ENCODE results near the gene C1QTNF5.
A peak's percentile ranks its signal among the peaks of the same experiment; 100 is the strongest.

Gene C1QTNF5

DNA sequence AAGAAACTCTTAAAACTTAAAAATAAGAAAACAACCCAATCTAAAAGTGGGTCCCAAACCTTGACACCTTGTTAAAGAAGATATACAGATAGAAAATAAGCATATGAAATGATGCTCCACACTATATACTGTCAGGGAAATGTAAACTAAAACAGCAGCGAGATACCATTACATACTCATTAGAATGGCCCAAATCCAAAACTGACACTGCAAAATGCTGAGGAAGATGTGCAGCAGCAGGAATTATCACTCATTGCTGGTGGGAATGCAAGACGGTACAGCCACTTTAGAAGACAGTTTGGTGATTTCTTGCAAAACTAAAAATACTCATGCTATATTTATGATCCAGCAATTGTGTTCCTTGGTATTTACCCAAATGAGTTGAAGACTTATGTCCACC lies 11.4 kb downstream of the C1QTNF5 start:
- TF ChIP-seq POLR2AphosphoS5 (IDR thresholded peaks at IDR 0.05; ENCODE audit: low read depth, low read length) (no peak), TAF1 (IDR thresholded peaks at IDR 0.05; ENCODE audit: borderline replicate concordance, low read depth, low read length) (no peak), POLR2A (IDR thresholded peaks at IDR 0.05; ENCODE audit: low read depth, low read length) (no peak)
- FAIRE-seq (no peak), DNase-seq (ENCODE audit: insufficient read length) (no peak)

DNA sequence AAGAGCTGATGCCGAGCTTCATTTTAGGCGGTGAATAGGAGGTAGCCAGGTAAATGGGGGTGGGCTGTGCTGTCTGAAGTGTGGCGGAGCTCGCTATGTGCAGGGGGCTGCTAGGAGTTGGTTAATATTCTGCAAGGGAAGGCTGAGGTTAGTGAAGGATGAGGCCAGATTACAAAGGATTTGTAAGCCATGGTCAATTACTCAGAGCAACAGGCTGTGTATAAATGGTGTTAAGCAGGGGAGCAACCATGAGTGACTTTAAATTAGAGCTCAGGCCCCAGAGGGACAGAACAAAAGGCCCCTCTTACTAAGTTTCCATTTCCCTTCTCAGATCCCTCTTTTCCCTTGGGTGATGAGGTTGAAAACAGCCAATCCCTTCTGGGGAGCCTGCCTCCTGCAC lies 16.5 kb downstream of the C1QTNF5 start:
- TF ChIP-seq POLR2AphosphoS5 (IDR thresholded peaks at IDR 0.05; ENCODE audit: low read depth, low read length) (no peak), POLR2A (IDR thresholded peaks at IDR 0.05; ENCODE audit: low read depth, low read length) (no peak), TAF1 (IDR thresholded peaks at IDR 0.05; ENCODE audit: borderline replicate concordance, low read depth, low read length) (no peak)
- DNase-seq (ENCODE audit: insufficient read length) (no peak), FAIRE-seq (peak; percentile 42)

DNA sequence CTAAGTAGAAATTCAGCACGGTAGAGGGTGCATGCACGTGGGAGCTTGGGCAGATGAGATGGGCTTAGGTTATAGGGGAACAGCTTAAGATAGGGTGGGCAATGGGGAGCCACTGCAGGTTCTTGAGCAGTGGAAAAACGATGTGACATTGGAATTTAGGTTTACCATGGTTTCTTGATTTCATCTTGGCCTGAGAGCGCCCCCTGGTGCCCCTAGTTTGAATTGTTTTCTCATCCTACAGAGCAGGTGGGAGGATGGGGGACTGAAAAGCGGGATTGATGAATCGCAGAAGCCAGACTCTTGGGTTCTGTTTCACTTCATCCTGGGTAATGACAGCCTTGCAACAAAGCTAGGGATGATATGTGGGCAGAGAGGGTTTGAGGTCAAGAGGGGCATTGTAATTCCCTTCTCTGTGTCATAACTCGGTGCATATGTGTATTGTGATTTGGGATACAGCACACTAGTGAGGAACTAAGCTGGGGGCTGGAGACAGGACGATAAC lies 17.1 kb downstream of the C1QTNF5 start:
- peak; percentile 31 for DNase-seq (ENCODE audit: insufficient read length)
- FAIRE-seq: peak; percentile 94
- TF ChIP-seq TAF1 (IDR thresholded peaks at IDR 0.05; ENCODE audit: borderline replicate concordance, low read depth, low read length) (no peak), POLR2A (IDR thresholded peaks at IDR 0.05; ENCODE audit: low read depth, low read length) (no peak), POLR2AphosphoS5 (IDR thresholded peaks at IDR 0.05; ENCODE audit: low read depth, low read length) (no peak)

DNA sequence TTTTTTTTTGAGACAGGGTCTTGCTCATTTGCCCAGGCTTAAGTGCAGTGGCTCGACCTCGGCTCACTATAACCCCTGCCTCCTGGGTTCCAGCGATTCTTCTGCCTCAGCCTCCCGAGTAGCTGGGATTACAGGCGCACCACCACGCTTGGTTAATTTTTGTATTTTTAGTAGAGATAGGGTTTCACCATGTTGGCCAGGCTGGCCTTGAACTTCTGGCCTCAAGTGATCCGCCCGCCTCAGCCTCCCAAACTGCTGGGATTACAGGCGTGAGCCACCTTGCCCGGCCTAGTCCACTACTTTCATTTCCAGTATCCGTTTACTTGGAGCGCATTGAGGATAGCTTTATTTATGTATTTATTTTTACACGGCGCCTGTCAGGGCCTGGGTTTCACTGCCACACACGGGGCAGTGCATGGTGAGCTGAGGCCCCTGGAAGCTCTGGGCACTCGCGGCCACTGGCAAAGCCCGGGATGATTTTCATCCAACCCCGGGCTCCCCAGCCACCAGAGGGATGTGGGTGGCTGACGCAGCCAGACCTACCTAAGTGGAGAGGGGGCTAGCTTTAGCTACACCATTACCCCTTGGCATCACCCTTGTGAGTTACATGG lies 17.7 kb downstream of the C1QTNF5 start:
- no peak for TF ChIP-seq POLR2A (IDR thresholded peaks at IDR 0.05; ENCODE audit: low read depth, low read length)
- TF ChIP-seq POLR2AphosphoS5 (IDR thresholded peaks at IDR 0.05; ENCODE audit: low read depth, low read length): no peak
- no peak for TF ChIP-seq TAF1 (IDR thresholded peaks at IDR 0.05; ENCODE audit: borderline replicate concordance, low read depth, low read length)
- FAIRE-seq (no peak), DNase-seq (ENCODE audit: insufficient read length) (no peak)

DNA sequence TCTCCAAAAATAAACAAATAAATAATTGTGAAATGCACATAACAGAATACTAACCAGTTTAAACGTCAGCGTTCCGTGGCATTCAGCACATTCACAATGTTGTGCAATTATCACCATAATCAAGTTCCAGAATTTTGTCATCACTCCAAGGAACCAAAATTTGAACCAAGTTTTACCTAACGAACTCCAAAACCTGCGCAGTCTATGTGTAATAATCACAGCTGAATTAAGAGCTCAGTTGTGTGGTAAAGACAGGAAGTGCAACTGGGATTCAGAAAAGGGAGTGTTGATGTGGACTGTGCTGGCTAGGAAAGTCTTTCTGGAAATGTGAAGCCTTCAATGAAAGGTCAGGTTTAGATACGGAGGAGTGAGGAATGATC lies 18.3 kb downstream of the C1QTNF5 start:
- TF ChIP-seq POLR2A (IDR thresholded peaks at IDR 0.05; ENCODE audit: low read depth, low read length): no peak
- no peak for TF ChIP-seq TAF1 (IDR thresholded peaks at IDR 0.05; ENCODE audit: borderline replicate concordance, low read depth, low read length)
- DNase-seq (ENCODE audit: insufficient read length) (no peak), FAIRE-seq (peak; percentile 70)

DNA sequence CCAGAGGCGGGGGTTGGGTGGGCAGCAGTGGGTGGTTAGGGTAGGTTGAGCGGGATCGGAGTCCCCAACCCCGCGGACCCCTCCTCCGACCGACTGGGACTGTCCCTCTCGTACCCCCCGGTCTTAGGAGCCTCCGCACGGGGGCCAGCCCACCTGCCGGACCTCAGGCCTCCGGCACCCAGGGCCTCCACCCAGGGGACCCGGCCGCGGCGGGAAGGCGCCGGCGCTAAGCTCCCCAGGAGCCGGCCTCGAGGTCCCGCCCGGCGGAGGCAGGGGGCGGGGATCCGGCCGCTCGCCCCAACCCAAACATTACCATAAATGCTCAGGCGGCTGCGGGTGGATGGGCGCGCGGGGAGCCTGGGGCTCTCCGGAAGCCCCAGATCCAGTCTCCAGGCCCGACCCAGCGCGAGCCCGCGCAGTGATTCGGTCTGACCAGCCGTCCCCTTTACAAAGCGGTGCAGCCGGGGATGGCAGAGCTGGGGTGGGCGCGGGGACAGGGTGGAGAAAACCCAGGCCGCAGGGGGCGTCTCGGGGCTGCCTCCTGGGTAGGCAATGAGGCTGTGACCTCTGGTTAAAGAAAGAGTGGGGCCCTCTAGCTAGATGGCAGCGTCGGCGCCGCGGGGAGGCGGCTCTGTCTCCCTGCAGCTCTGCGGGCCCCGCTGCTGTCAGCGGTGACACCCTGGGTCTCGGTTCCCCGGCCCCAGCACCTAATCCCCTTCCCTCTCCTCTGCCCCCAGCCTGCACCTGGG lies 19.7 kb downstream of the C1QTNF5 start:
- DNase-seq (ENCODE audit: insufficient read length): peak; percentile 80

DNA sequence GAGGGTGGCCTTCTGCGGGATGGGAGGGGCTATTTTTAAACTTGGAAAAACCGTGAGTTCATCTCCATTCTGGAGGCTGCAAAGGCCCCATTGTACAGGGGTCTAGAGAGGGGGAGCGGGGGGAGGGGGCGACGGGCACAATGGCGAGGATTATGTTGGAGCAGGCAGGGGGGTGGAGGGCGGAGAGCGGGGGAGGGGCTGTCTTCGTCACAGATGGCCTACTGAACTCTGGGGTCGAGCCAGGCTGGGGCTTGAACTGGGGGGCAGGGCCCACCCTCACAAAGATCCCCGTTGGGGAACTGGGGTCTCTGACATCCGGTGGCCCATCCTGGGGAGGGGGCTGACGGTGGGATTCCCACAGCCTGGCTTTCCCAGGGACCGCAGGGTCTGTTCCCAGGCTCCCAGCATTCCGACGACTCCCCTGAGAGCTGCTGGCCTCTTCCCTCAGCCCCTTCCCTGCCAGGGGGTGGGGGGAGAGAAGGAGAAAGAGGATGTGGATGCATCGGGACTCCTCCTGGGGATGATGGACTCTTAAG lies 20.4 kb downstream of the C1QTNF5 start:
- TF ChIP-seq TAF1 (IDR thresholded peaks at IDR 0.05; ENCODE audit: borderline replicate concordance, low read depth, low read length): no peak
- TF ChIP-seq POLR2A (IDR thresholded peaks at IDR 0.05; ENCODE audit: low read depth, low read length): no peak
- no peak for TF ChIP-seq POLR2AphosphoS5 (IDR thresholded peaks at IDR 0.05; ENCODE audit: low read depth, low read length)
- DNase-seq (ENCODE audit: insufficient read length) (no peak), FAIRE-seq (no peak)

More for the DNA sequence above, 19.7 kb downstream of the C1QTNF5 start:
- TF ChIP-seq POLR2A (IDR thresholded peaks at IDR 0.05; ENCODE audit: low read depth, low read length): peak; percentile 75
- TF ChIP-seq TAF1 (IDR thresholded peaks at IDR 0.05; ENCODE audit: borderline replicate concordance, low read depth, low read length): peak; percentile 61; the same call in 1 of the 2 replicates
- peak; percentile 57 for TF ChIP-seq POLR2AphosphoS5 (IDR thresholded peaks at IDR 0.05; ENCODE audit: low read depth, low read length)
- peak; percentile 85 for FAIRE-seq

DNA sequence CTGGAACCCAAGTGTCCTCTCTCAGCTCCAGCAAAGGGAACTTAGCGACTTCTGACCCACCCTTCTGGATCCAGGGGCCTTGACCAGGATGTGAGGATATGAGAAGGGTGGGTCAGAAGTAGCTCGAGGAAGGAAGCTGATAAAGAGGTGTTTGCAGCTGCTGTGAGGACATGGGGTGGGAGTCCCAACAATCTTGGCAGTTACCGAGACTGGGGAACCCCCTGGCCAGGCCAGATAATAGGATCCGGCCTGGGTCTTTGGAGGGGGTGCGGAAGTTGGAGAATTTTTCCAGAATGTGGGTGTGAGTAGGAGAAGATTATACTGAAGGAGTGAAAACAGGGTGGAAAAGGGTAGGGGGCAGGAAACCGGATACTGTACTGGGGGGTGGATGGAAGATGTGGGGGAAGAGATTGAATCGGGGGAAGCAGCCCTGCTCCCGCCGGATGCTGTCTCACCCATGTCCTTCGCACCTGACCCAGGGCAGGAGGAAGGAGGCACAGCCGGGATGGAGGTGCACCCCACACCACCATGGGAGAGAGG lies 20.9 kb downstream of the C1QTNF5 start:
- FAIRE-seq: peak; percentile 48
- DNase-seq (ENCODE audit: insufficient read length): no peak
- TF ChIP-seq POLR2AphosphoS5 (IDR thresholded peaks at IDR 0.05; ENCODE audit: low read depth, low read length): no peak
- TF ChIP-seq TAF1 (IDR thresholded peaks at IDR 0.05; ENCODE audit: borderline replicate concordance, low read depth, low read length): no peak
- TF ChIP-seq POLR2A (IDR thresholded peaks at IDR 0.05; ENCODE audit: low read depth, low read length): no peak

DNA sequence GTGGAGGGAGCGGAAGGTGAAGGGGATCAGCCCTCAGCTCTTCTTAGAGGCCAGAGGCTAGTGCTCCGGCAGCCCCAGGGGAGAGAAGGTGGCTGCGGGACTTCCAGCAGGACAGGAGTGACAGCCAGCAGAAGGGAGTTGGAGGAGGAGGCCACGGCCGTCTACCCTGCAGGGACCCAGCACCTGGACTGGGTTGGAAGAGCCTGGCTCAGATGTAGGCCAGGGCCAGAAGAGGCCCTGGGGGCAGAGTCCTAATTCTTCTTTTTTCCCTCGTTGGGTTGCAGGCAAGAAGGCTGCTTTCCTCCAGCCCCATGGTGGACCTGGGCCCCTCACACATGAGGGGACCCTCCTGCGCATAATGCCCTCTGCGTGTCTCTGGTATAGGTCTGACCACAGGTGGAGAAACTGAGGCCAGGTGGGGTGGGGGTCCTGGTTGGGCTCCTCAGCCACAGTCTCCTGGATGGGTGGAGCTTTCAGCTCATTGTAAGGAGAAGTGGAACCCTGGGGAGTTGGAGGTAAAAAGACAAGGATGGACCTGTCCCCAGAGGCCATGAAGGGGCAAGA lies 21.5 kb downstream of the C1QTNF5 start:
- no peak for DNase-seq (ENCODE audit: insufficient read length)
- FAIRE-seq: no peak
- TF ChIP-seq POLR2A (IDR thresholded peaks at IDR 0.05; ENCODE audit: low read depth, low read length) (no peak), TAF1 (IDR thresholded peaks at IDR 0.05; ENCODE audit: borderline replicate concordance, low read depth, low read length) (no peak), POLR2AphosphoS5 (IDR thresholded peaks at IDR 0.05; ENCODE audit: low read depth, low read length) (no peak)

DNA sequence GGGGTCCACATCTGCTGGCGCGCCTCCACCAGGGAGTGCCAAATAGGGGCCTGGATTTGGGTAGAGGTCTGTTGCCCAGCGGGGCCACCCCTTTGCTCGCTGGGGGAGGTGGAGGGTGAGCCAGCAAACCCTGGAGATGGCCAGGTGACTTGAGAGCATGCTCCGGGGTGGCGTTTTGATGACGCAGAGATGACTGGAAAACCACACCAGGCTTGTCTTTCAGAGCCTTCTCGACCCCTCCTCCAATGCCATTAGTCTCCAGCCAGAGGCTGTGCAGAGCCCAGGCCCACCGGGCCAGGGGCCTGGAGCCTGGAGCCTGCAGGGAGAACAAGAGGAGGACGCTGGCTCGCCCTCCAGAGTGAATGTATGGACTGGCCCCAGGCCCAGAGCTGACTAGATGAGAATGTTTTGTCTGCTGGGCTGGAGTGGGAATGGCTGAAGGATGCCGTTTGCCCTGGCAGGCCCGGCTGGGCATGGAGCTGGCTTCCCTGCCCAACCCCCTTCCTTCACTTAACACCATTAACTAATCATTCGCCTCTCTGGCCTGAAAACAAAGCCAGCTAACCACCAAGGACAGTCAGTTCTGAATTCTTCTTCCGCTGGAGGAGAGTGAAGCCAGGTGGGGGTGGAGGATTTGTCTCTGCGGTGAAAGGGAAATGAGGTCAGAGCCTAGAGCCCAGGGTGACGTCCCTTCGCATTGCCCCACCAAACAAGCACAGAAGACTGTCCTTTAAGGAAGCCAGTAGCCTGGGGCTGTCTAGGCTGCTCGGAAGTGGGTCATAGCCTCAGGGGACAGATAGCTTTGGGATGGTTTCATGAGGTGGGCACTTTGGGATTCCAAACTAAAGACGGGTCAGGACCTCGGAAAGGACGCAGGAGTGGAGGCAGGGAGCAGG lies 22.2 kb downstream of the C1QTNF5 start:
- 0 out of 2 replicates have a peak, but pooled peaks have one; percentile 4 for TF ChIP-seq TAF1 (IDR thresholded peaks at IDR 0.05; ENCODE audit: borderline replicate concordance, low read depth, low read length)
- peak; percentile 91 for TF ChIP-seq POLR2A (IDR thresholded peaks at IDR 0.05; ENCODE audit: low read depth, low read length)
- TF ChIP-seq POLR2AphosphoS5 (IDR thresholded peaks at IDR 0.05; ENCODE audit: low read depth, low read length): peak; percentile 87
- FAIRE-seq (peak; percentile 95), DNase-seq (ENCODE audit: insufficient read length) (peak; percentile 58)
